Stimulated activated naive CD8-positive, alpha-beta T cell treated with anti-CD3 and anti-CD28 coated beads, Interleukin-15, amount 100 ng/mL, for 72 hours (primary cell): Measurements from ENCODE around the gene FASN.

ENCODE experiments used
- ATAC-seq: fragments of 150-1000 bp; cut with Tn5 transposase; 2 replicates; pipeline ENCODE4 v1.10.0; 2021; ENCODE audit warnings: mild to moderate bottlenecking, moderate library complexity
- DNase-seq, 2 donors: peaks; one replicate each; pipeline ENCODE4 v3.0.0; 2021 to 2022
- H3K27ac Mint-ChIP-seq, 2 donors: one replicate each; pipeline ENCODE4 v1.8.0; 2022; ENCODE audit warnings: mild to moderate bottlenecking in 2 of 2, mixed read lengths in 2 of 2, moderate library complexity in 2 of 2
- H3K27me3 Mint-ChIP-seq: one replicate; pipeline ENCODE4 v1.8.0; 2022; ENCODE audit warnings: mixed read lengths
- H3K4me1 Mint-ChIP-seq: one replicate; pipeline ENCODE4 v1.8.0; 2022; ENCODE audit warnings: mild to moderate bottlenecking, mixed read lengths
- H3K4me3 Mint-ChIP-seq, 2 donors: one replicate each; pipeline ENCODE4 v1.8.0; 2022; ENCODE audit warnings: mild to moderate bottlenecking in 2 of 2, mixed read lengths in 2 of 2, moderate library complexity in 1 of 2
- H3K9me3 Mint-ChIP-seq, 2 donors: one replicate each; pipeline ENCODE4 v1.8.0; 2022; ENCODE audit warnings: mixed read lengths in 2 of 2

FASN gene

GRCh38 chr17:82080048-82080788, 17.8 kb downstream of the FASN start:
- no peak for DNase-seq
- H3K4me3 Mint-ChIP-seq, result no peak overlapping the region
- H3K27me3 Mint-ChIP-seq, result no peaks in the 10 kb centered on the region
- no peak for ATAC-seq
- H3K9me3 Mint-ChIP-seq, result no peaks in the 10 kb centered on the region
- H3K27ac Mint-ChIP-seq, result no peak overlapping the region
- H3K4me1 Mint-ChIP-seq, result no peaks in the 10 kb centered on the region

- H3K4me1 Mint-ChIP-seq, result no peaks in the 10 kb centered on the region
- no peak overlapping the region for H3K4me3 Mint-ChIP-seq
- no peak overlapping the region for H3K27ac Mint-ChIP-seq
- ATAC-seq, result no peak
- DNase-seq, result no peak
- no peaks in the 10 kb centered on the region for H3K27me3 Mint-ChIP-seq
- H3K9me3 Mint-ChIP-seq, result no peaks in the 10 kb centered on the region
Measured at GRCh38 chr17:82079001-82079677, 18.9 kb downstream of the FASN start.

GRCh38 chr17:82078433-82078832, 19.6 kb downstream of the FASN start:
- DNase-seq (no peak), ATAC-seq (no peak)
- no peaks in the 10 kb centered on the region for H3K4me1 Mint-ChIP-seq
- H3K27me3 Mint-ChIP-seq, result no peaks in the 10 kb centered on the region
- H3K27ac Mint-ChIP-seq, result no peak overlapping the region
- no peak overlapping the region for H3K4me3 Mint-ChIP-seq
- H3K9me3 Mint-ChIP-seq, result no peaks in the 10 kb centered on the region

- H3K27me3 Mint-ChIP-seq, result no peaks in the 10 kb centered on the region
- ATAC-seq, result peak; percentile 14
- DNase-seq, result no peak
- no peaks in the 10 kb centered on the region for H3K4me1 Mint-ChIP-seq
- no peak overlapping the region for H3K27ac Mint-ChIP-seq
- no peak overlapping the region for H3K4me3 Mint-ChIP-seq
- H3K9me3 Mint-ChIP-seq, result no peaks in the 10 kb centered on the region
Measured at GRCh38 chr17:82077617-82078358, 20.2 kb downstream of the FASN start.

- Mint-ChIP-seq H3K9me3 (no peaks in the 10 kb centered on the region), H3K4me1 (no peaks in the 10 kb centered on the region), H3K4me3 (no peak overlapping the region), H3K27me3 (no peaks in the 10 kb centered on the region), H3K27ac (no peak overlapping the region)
- ATAC-seq, result peak; percentile 30
- DNase-seq, result no peak
Measured at GRCh38 chr17:82076785-82077591, 21.0 kb downstream of the FASN start.

GRCh38 chr17:82076018-82076784, 21.8 kb downstream of the FASN start:
- H3K9me3 Mint-ChIP-seq, result no peaks in the 10 kb centered on the region
- ATAC-seq (no peak), DNase-seq (no peak)
- no peak overlapping the region for H3K4me3 Mint-ChIP-seq
- H3K4me1 Mint-ChIP-seq, result no peaks in the 10 kb centered on the region
- H3K27me3 Mint-ChIP-seq, result no peaks in the 10 kb centered on the region
- no peak overlapping the region for H3K27ac Mint-ChIP-seq

GRCh38 chr17:82073446-82073845, 24.6 kb downstream of the FASN start:
- no peak overlapping the region for H3K27ac Mint-ChIP-seq
- no peaks in the 10 kb centered on the region for H3K27me3 Mint-ChIP-seq
- no peaks in the 10 kb centered on the region for H3K9me3 Mint-ChIP-seq
- DNase-seq (no peak), ATAC-seq (no peak)
- H3K4me3 Mint-ChIP-seq, result no peak overlapping the region
- no peaks in the 10 kb centered on the region for H3K4me1 Mint-ChIP-seq

- no peak overlapping the region for H3K4me3 Mint-ChIP-seq
- ATAC-seq, result no peak
- no peak overlapping the region for H3K27ac Mint-ChIP-seq
- DNase-seq, result no peak
- H3K27me3 Mint-ChIP-seq, result no peaks in the 10 kb centered on the region
- no peaks in the 10 kb centered on the region for H3K9me3 Mint-ChIP-seq
- H3K4me1 Mint-ChIP-seq, result no peaks in the 10 kb centered on the region
Measured at GRCh38 chr17:82072827-82073226, 25.2 kb downstream of the FASN start.

GRCh38 chr17:82070611-82071010, 27.4 kb downstream of the FASN start:
- Mint-ChIP-seq H3K9me3 (no peaks in the 10 kb centered on the region), H3K4me3 (no peak overlapping the region), H3K27me3 (no peaks in the 10 kb centered on the region), H3K27ac (peak overlapping the region in 1 of 2 donors; percentile 23), H3K4me1 (peaks cover 8% of the 10 kb centered on the region)
- ATAC-seq (no peak), DNase-seq (no peak)

- no peaks in the 10 kb centered on the region for H3K9me3 Mint-ChIP-seq
- H3K4me1 Mint-ChIP-seq, result peaks cover 25% of the 10 kb centered on the region
- no peaks in the 10 kb centered on the region for H3K27me3 Mint-ChIP-seq
- peak within 1 kb of the TSS; percentile 89 to 91 for H3K4me3 Mint-ChIP-seq
- peak within 1 kb of the TSS; percentile 93 to 97 for H3K27ac Mint-ChIP-seq
- DNase-seq (peak; percentile 77 to 79), ATAC-seq (peak; percentile 93)
Measured at GRCh38 chr17:82065638-82066303, 32.3 kb downstream of the FASN start, which contains the start of gene DUS1L. Gene DUS1L, minus strand, starts transcription at chr17:82065804. Its CDS starts 745 bp downstream, at chr17:82065059.

GRCh38 chr17:82065193-82065637, 32.8 kb downstream of the FASN start:
- DNase-seq, result no peak
- Mint-ChIP-seq H3K27me3 (no peaks in the 10 kb centered on the region), H3K27ac (peak overlapping the region in 1 of 2 donors; percentile 67), H3K4me3 (peak overlapping the region; percentile 64 to 84), H3K4me1 (peaks cover 29% of the 10 kb centered on the region), H3K9me3 (no peaks in the 10 kb centered on the region)
- peak; percentile 59 for ATAC-seq

GRCh38 chr17:82064433-82065192, 33.4 kb downstream of the FASN start:
- ATAC-seq, result no peak
- H3K9me3 Mint-ChIP-seq, result no peaks in the 10 kb centered on the region
- peaks cover 29% of the 10 kb centered on the region for H3K4me1 Mint-ChIP-seq
- DNase-seq, result no peak
- H3K4me3 Mint-ChIP-seq, result peak overlapping the region; percentile 64 to 84
- no peaks in the 10 kb centered on the region for H3K27me3 Mint-ChIP-seq
- H3K27ac Mint-ChIP-seq, result peak overlapping the region in 1 of 2 donors; percentile 67
